GM19035 (cell line): Measurements from ENCODE around the gene FGF4.

Experiments
- ATAC-seq: cut with Tn5 transposase; IDR thresholded peaks from one replicate; pipeline ENCODE4 v1.9.1; 2021; ENCODE audit not compliant: unreplicated experiment

Gene FGF4

GRCh38 chr11:69775163-69775755 is at the start of gene FGF4:
TSS of gene FGF4 (minus strand) at chr11:69775341. CDS start at chr11:69775084, 257 bp downstream.
- ATAC-seq = no peak

DNA sequence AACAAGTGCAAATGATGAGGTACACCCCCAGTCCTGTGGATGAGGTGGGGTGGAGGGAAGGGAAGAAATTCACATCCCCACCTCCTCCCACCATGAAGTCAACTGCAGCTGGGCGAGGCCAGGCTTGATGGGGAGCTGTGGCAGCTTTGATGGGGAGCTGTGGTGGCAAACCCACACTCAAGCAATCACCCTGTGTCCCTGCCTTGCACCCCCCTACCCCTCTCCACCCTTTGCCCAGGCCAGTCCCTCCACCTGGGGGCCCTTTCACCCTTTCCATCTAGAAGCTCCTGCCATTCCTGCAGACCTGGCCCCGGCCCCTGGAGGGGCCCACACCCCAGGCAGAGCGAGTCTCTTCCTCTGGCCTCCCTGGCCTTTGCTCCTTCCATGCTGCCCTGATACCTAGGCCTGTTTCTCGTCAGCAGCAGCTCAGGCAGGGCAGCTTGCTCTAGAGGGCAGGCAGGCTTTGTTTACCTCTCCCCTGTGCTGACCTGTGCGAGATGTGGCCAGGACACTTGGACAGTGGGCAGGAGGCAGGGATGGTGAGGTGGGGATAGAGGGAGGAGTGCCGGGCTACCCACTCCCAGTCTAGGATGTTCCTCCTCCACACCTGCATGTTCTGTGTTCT is 48.6 kb upstream of the FGF4 start:
- no peak for ATAC-seq

- no peak for ATAC-seq
These were observed 47.7 kb upstream of the FGF4 start for GRCh38 chr11:69822676-69823494.

GRCh38 chr11:69821511-69822040 is 46.4 kb upstream of the FGF4 start:
- ATAC-seq = no peak

GRCh38 chr11:69820441-69820840 is 45.3 kb upstream of the FGF4 start:
- no peak for ATAC-seq

DNA sequence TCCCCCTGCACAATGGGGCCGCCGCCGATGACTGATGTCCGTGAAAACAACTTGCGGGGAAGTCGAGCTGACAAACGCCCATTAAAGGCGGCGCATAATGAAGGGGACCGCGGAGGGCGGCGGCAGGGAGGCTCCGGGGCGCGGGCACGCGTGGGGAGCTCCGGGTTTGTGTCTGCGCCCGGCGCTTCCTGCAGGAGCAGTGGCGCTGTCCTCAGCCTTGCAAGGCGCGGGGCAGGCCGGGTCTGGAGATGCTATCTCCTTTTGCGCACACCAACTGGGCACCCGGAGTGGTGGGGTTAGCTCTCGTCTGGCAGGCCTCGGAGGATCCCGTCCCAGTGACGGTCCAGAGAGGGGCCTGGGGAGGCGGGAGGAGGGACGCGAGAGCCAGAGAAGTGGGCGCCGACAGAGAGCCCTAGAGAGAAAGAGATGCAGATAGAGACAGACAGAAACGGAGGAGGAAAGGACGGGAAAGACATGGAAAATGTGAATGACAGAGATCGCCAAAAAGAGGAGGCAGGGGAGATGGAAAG is 44.5 kb upstream of the FGF4 start:
- no peak for ATAC-seq

- no peak for ATAC-seq
These were observed 43.7 kb upstream of the FGF4 start, which contains the start of gene FGF3 for GRCh38 chr11:69818603-69819441. TSS of gene FGF3 (minus strand) at chr11:69819416. CDS start at chr11:69818933, 483 bp downstream.

- no peak for ATAC-seq
These were observed 43.1 kb upstream of the FGF4 start for GRCh38 chr11:69818231-69818602.

DNA sequence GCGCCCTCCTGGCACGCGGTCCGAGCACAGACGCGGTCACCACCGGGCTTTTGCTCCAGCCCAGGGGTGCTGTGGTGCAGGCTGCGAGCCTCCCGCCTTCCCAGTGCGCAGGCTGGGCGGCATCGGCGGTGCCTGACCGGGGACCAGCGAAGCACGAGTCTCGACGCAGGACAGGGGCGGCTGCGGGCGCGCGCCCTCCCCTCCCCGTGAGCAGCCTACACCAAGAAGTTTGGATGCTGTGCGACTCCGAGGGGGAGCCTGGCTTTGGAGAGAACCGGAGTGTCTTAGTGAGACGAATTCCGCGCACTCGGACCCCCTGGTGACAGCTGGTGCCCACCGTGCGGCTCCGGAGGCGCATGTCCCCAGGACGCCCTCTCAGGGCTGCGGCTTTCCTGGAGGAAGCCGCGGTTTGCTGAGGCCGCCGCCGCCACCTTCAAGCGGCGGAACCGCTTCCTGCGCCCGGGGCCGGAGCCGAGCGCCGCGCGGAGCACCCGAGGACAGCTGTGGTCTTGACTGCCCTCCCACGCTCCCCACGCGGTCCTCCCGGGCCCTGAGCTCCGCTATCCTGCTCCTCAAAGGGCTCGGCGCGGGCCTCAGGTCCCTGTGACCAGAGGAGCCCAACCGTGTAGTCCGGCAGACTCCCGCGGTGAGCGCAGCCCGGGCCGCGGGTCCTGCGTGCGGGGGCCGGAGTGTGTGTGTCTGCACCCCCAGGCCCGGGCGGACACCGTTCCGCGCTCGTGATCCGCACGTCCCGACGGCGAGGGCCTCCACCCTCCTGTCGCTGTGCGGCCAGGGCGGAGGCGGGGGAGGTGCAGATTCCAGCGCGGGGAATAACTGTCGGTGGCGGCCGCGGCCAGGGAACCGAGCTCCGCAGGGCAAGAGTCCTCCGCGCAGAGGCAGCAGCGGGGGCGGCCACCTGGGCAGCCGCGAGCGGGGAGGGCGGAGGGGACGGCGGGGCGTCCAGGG is 42.4 kb upstream of the FGF4 start:
- no peak for ATAC-seq

- ATAC-seq = no peak
These were observed 41.5 kb upstream of the FGF4 start for GRCh38 chr11:69816671-69817070.

- ATAC-seq = no peak
These were observed 40.8 kb upstream of the FGF4 start for GRCh38 chr11:69815973-69816372.

- no peak for ATAC-seq
These were observed 39.8 kb upstream of the FGF4 start for GRCh38 chr11:69814902-69815301.

DNA sequence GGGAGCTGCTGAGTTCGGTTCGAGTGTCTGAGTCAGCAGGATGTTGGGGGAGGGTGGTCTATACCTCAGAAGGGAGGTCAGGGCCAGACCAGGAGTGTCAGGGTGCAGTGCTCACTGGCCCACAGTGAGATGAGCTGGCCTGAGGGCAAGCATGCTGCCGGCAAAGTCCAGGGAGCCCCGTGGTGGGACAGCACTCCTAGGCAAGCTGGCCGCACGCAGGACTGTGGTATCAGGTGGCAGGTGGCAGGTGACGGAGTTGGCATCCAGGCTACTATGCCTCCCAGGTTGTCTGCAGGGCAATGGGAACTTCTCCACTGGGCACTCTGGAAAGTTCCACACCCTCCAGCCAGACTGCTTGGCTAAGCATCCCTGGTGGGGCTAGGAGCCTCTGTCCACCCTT is 39.3 kb upstream of the FGF4 start:
- ATAC-seq = no peak

- no peak for ATAC-seq
These were observed 38.7 kb upstream of the FGF4 start for GRCh38 chr11:69813839-69814238.

GRCh38 chr11:69812946-69813345 is 37.8 kb upstream of the FGF4 start:
- ATAC-seq = no peak

DNA sequence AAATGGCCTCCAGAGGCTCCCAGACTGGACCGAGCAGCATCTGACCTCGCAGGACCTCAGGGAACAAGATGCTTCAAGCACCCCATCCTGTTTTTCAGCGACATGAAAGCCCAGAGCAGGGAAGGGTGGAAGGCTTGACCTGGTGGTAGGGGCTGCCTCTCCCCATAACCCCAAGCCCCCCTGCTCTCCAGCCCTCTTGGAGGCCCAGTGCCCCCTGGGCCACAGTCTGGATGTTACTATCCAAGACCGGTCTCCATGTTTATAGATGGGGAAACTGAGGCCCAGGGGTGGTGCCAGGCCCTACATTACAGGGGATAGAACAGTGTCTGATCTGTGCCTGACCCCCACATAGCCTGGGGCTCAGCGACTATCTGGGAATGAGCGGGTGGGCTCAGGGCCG is 37.1 kb upstream of the FGF4 start:
- ATAC-seq = no peak

DNA sequence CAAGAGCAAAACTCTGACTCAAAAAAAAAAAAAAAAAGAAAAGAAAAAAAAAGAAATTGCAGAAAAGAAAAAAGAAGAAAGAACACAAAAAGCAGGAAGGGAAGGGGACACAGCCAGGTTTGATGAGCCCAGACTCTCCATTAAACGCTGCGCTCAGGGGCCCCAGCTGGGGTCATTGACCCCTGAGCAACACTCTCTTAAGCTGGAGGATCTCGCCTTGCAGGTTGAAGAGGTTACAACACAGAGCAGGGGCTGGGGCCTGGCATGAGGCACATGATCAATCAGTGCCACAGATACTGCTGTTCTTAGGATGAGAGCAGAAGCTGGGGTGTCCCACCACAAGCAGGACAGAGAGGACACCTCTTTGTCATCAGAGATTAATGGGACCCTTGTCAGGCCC is 36.3 kb upstream of the FGF4 start:
- ATAC-seq = no peak

- ATAC-seq = no peak
These were observed 35.4 kb upstream of the FGF4 start for GRCh38 chr11:69810289-69811118.

DNA sequence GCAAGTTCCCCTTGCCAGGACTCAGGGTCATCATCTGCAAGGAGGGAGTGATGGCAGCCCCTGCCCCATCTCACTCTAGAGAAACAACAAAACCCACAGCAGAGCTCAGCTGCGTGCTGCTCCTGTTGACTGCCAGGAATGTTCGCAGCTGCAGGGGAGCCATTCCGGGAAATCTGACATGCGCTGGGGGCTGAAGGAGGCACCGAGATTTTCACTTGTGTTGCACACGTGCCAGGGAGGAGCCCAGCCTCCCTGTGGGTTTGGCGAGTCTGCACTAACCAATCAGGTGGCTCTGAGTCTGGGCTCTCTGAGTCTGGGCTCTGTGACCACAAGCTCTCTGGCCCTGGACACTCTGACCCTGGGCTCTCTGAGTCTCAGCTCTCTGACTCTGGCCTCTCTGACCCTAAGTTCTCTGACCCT is 33.5 kb upstream of the FGF4 start:
- ATAC-seq = no peak
